ENCODE measurements around the gene SRL. TPM values are rescaled to one million over a fixed set of nuclear protein-coding genes. Genes with fewer than 3 reads are reported as not detected.

SRL gene
- total and polyA plus RNA-seq, 2 donors from 2014 or later: 2.6 to 3.3 TPM

GRCh38 chr16:4208341-4208751 is 33.5 kb downstream of the SRL start:
- Histone ChIP-seq H3K36me3 (ENCODE audit: control insufficient read depth in 2 of 3, insufficient read depth in 3 of 3, low read length in 3 of 3) (no peaks in the 10 kb centered on the region), H3K9ac (ENCODE audit: low read length in 3 of 3) (no peak overlapping the region), H3K27ac (ENCODE audit: low read depth in 2 of 2, low read length in 2 of 2) (no peak overlapping the region), H3K9me3 (ENCODE audit: control insufficient read depth in 2 of 3, insufficient read depth in 1 of 3, low read length in 3 of 3) (no peaks in the 10 kb centered on the region), H3K4me1 (ENCODE audit: control insufficient read depth in 2 of 3, insufficient read depth in 2 of 3, low read depth in 1 of 3, low read length in 3 of 3) (peaks cover 0 to 13% (median 0%) of the 10 kb centered on the region in 3 donors), H3K4me3 (ENCODE audit: low read length in 3 of 3) (no peak overlapping the region), H3K27me3 (ENCODE audit: control insufficient read depth, insufficient read depth, low read length) (no peaks in the 10 kb centered on the region)
- FAIRE-seq: no peak
- intact Hi-C loops (cut with DNase I): no loop called here
- DNase-seq: peak in 3 of 5 donors; percentile 66 to 72 (median 68)
- no peak for TF ChIP-seq CTCF (IDR thresholded peaks at IDR 0.05; ENCODE audit: borderline replicate concordance, extremely low read depth, insufficient read depth)

- TF ChIP-seq CTCF (IDR thresholded peaks at IDR 0.05; ENCODE audit: borderline replicate concordance, extremely low read depth, insufficient read depth): no peak
- Histone ChIP-seq H3K27me3 (ENCODE audit: control insufficient read depth, insufficient read depth, low read length) (no peaks in the 10 kb centered on the region), H3K4me3 (ENCODE audit: low read length in 3 of 3) (no peak overlapping the region), H3K36me3 (ENCODE audit: control insufficient read depth in 2 of 3, insufficient read depth in 3 of 3, low read length in 3 of 3) (no peaks in the 10 kb centered on the region), H3K9ac (ENCODE audit: low read length in 3 of 3) (no peak overlapping the region), H3K9me3 (ENCODE audit: control insufficient read depth in 2 of 3, insufficient read depth in 1 of 3, low read length in 3 of 3) (no peaks in the 10 kb centered on the region), H3K27ac (ENCODE audit: low read depth in 2 of 2, low read length in 2 of 2) (no peak overlapping the region), H3K4me1 (ENCODE audit: control insufficient read depth in 2 of 3, insufficient read depth in 2 of 3, low read depth in 1 of 3, low read length in 3 of 3) (peaks cover 0 to 13% (median 0%) of the 10 kb centered on the region in 3 donors)
- intact Hi-C loops (cut with DNase I): no loop called here
- no peak for FAIRE-seq
- DNase-seq: no peak
These were observed 34.1 kb downstream of the SRL start for GRCh38 chr16:4207683-4208340.

- FAIRE-seq (no peak), DNase-seq (no peak)
- no peaks in the 10 kb centered on the region for H3K36me3 ChIP-seq (ENCODE audit: control insufficient read depth in 2 of 3, insufficient read depth in 3 of 3, low read length in 3 of 3)
- no peak overlapping the region for H3K9ac ChIP-seq (ENCODE audit: low read length in 3 of 3)
- intact Hi-C loops (cut with DNase I): no loop called here
- no peak for TF ChIP-seq CTCF (IDR thresholded peaks at IDR 0.05; ENCODE audit: borderline replicate concordance, extremely low read depth, insufficient read depth)
- no peak overlapping the region for H3K27ac ChIP-seq (ENCODE audit: low read depth in 2 of 2, low read length in 2 of 2)
- H3K27me3 ChIP-seq (ENCODE audit: control insufficient read depth, insufficient read depth, low read length): no peaks in the 10 kb centered on the region
- no peak overlapping the region for H3K4me3 ChIP-seq (ENCODE audit: low read length in 3 of 3)
- peaks cover 0 to 10% (median 0%) of the 10 kb centered on the region in 3 donors for H3K4me1 ChIP-seq (ENCODE audit: control insufficient read depth in 2 of 3, insufficient read depth in 2 of 3, low read depth in 1 of 3, low read length in 3 of 3)
- no peaks in the 10 kb centered on the region for H3K9me3 ChIP-seq (ENCODE audit: control insufficient read depth in 2 of 3, insufficient read depth in 1 of 3, low read length in 3 of 3)
These were observed 34.7 kb downstream of the SRL start for GRCh38 chr16:4207229-4207628.
